ENCODE data around the gene ATXN2.
"Not testable (repeated sequence)": the region's sequence is repeated elsewhere in the genome, so short reads cannot be mapped to it uniquely, and the experiment has no call there.

Gene ATXN2

GRCh38 chr12:111598637-111599452 is at the start of gene ATXN2:
TSS of gene ATXN2 (minus strand) at chr12:111599315. CDS start at chr12:111599034, 281 bp downstream.
- ATAC-seq (peak; percentile 48), DNase-seq (peak; percentile 71)
- no peaks in the 10 kb centered on the region for H3K27me3 Mint-ChIP-seq
- H3K4me3 Mint-ChIP-seq, result peak within 1 kb of the TSS; percentile 91
- peaks cover 41% of the 10 kb centered on the region for H3K4me1 Mint-ChIP-seq
- H3K9me3 Mint-ChIP-seq, result no peaks in the 10 kb centered on the region
- peak within 1 kb of the TSS; percentile 93 for H3K27ac Mint-ChIP-seq
- peaks cover 5% of the 10 kb centered on the region for H3K36me3 Mint-ChIP-seq (ENCODE audit: low read depth)

- Mint-ChIP-seq H3K27ac (no peak overlapping the region), H3K9me3 (no peaks in the 10 kb centered on the region), H3K4me3 (no peak overlapping the region), H3K36me3 (ENCODE audit: low read depth) (peaks cover 37% of the 10 kb centered on the region), H3K27me3 (no peaks in the 10 kb centered on the region), H3K4me1 (no peaks in the 10 kb centered on the region)
- no peak for DNase-seq
- ATAC-seq, result no peak
Observed at GRCh38 chr12:111645433-111645832, 46.3 kb upstream of the ATXN2 start.

- no peaks in the 10 kb centered on the region for H3K27me3 Mint-ChIP-seq
- H3K4me1 Mint-ChIP-seq, result no peaks in the 10 kb centered on the region
- DNase-seq, result no peak
- no peak for ATAC-seq
- H3K36me3 Mint-ChIP-seq (ENCODE audit: low read depth), result peaks cover 30% of the 10 kb centered on the region
- H3K27ac Mint-ChIP-seq, result no peak overlapping the region
- no peaks in the 10 kb centered on the region for H3K9me3 Mint-ChIP-seq
- H3K4me3 Mint-ChIP-seq, result no peak overlapping the region
Observed at GRCh38 chr12:111643427-111643826, 44.3 kb upstream of the ATXN2 start.

- no peak for DNase-seq
- Mint-ChIP-seq H3K4me1 (no peaks in the 10 kb centered on the region), H3K27ac (no peak overlapping the region), H3K27me3 (no peaks in the 10 kb centered on the region), H3K36me3 (ENCODE audit: low read depth) (peaks cover 31% of the 10 kb centered on the region), H3K4me3 (no peak overlapping the region), H3K9me3 (no peaks in the 10 kb centered on the region)
- ATAC-seq, result no peak
Observed at GRCh38 chr12:111642681-111643426, 43.7 kb upstream of the ATXN2 start.

- Mint-ChIP-seq H3K36me3 (ENCODE audit: low read depth) (peaks cover 17% of the 10 kb centered on the region), H3K4me3 (no peak overlapping the region), H3K4me1 (no peaks in the 10 kb centered on the region), H3K27ac (no peak overlapping the region), H3K9me3 (no peaks in the 10 kb centered on the region), H3K27me3 (no peaks in the 10 kb centered on the region)
- ATAC-seq (no peak), DNase-seq (no peak)
Observed at GRCh38 chr12:111640506-111640905, 41.4 kb upstream of the ATXN2 start.

- ATAC-seq (no peak), DNase-seq (no peak)
- Mint-ChIP-seq H3K27me3 (no peaks in the 10 kb centered on the region), H3K36me3 (ENCODE audit: low read depth) (peaks cover 10% of the 10 kb centered on the region), H3K9me3 (no peaks in the 10 kb centered on the region), H3K4me1 (no peaks in the 10 kb centered on the region), H3K4me3 (no peak overlapping the region), H3K27ac (no peak overlapping the region)
Observed at GRCh38 chr12:111638556-111638955, 39.4 kb upstream of the ATXN2 start.

GRCh38 chr12:111636209-111636945 is 37.3 kb upstream of the ATXN2 start:
- Mint-ChIP-seq H3K4me3 (no peak overlapping the region), H3K36me3 (ENCODE audit: low read depth) (peaks cover 1% of the 10 kb centered on the region), H3K4me1 (no peaks in the 10 kb centered on the region), H3K27me3 (no peaks in the 10 kb centered on the region), H3K9me3 (no peaks in the 10 kb centered on the region), H3K27ac (no peak overlapping the region)
- DNase-seq (no peak), ATAC-seq (no peak)

- Mint-ChIP-seq H3K9me3 (no peaks in the 10 kb centered on the region), H3K4me1 (no peaks in the 10 kb centered on the region), H3K27ac (no peak overlapping the region), H3K27me3 (no peaks in the 10 kb centered on the region), H3K36me3 (ENCODE audit: low read depth) (peaks cover 1% of the 10 kb centered on the region), H3K4me3 (no peak overlapping the region)
- no peak for DNase-seq
- no peak for ATAC-seq
Observed at GRCh38 chr12:111635524-111635923, 36.4 kb upstream of the ATXN2 start.

- Mint-ChIP-seq H3K27ac (no peak overlapping the region), H3K4me3 (no peak overlapping the region), H3K4me1 (no peaks in the 10 kb centered on the region), H3K9me3 (no peaks in the 10 kb centered on the region), H3K27me3 (no peaks in the 10 kb centered on the region), H3K36me3 (ENCODE audit: low read depth) (no peaks in the 10 kb centered on the region)
- DNase-seq (no peak), ATAC-seq (no peak)
Observed at GRCh38 chr12:111628505-111629260, 29.6 kb upstream of the ATXN2 start.

- ATAC-seq, result no peak
- Mint-ChIP-seq H3K4me3 (no peak overlapping the region), H3K9me3 (no peaks in the 10 kb centered on the region), H3K27me3 (no peaks in the 10 kb centered on the region), H3K36me3 (ENCODE audit: low read depth) (no peaks in the 10 kb centered on the region), H3K4me1 (no peaks in the 10 kb centered on the region), H3K27ac (no peak overlapping the region)
- no peak for DNase-seq
Observed at GRCh38 chr12:111626230-111626629, 27.1 kb upstream of the ATXN2 start.

- DNase-seq (no peak), ATAC-seq (no peak)
- Mint-ChIP-seq H3K4me1 (no peaks in the 10 kb centered on the region), H3K4me3 (no peak overlapping the region), H3K9me3 (no peaks in the 10 kb centered on the region), H3K27me3 (no peaks in the 10 kb centered on the region), H3K36me3 (ENCODE audit: low read depth) (no peaks in the 10 kb centered on the region), H3K27ac (no peak overlapping the region)
Observed at GRCh38 chr12:111624540-111624939, 25.4 kb upstream of the ATXN2 start.

GRCh38 chr12:111617841-111618240 is 18.7 kb upstream of the ATXN2 start:
- not testable (repeated sequence) for ATAC-seq; H3K4me1 Mint-ChIP-seq; H3K9me3 Mint-ChIP-seq; H3K36me3 Mint-ChIP-seq (ENCODE audit: low read depth); H3K27ac Mint-ChIP-seq; H3K27me3 Mint-ChIP-seq; H3K4me3 Mint-ChIP-seq; DNase-seq

- ATAC-seq (no peak), DNase-seq (no peak)
- Mint-ChIP-seq H3K4me1 (no peaks in the 10 kb centered on the region), H3K27ac (no peak overlapping the region), H3K9me3 (no peaks in the 10 kb centered on the region), H3K27me3 (no peaks in the 10 kb centered on the region), H3K4me3 (no peak overlapping the region), H3K36me3 (ENCODE audit: low read depth) (no peaks in the 10 kb centered on the region)
Observed at GRCh38 chr12:111616177-111616623, 17.1 kb upstream of the ATXN2 start.

- H3K36me3 Mint-ChIP-seq (ENCODE audit: low read depth), result no peaks in the 10 kb centered on the region
- H3K27me3 Mint-ChIP-seq, result no peaks in the 10 kb centered on the region
- H3K4me3 Mint-ChIP-seq, result no peak overlapping the region
- H3K27ac Mint-ChIP-seq, result no peak overlapping the region
- no peaks in the 10 kb centered on the region for H3K9me3 Mint-ChIP-seq
- DNase-seq, result no peak
- ATAC-seq, result no peak
- H3K4me1 Mint-ChIP-seq, result no peaks in the 10 kb centered on the region
Observed at GRCh38 chr12:111607239-111607638, 8.1 kb upstream of the ATXN2 start.
